T-cell (primary cell): Measurements from ENCODE around the gene ZNF189. TPM values are rescaled to one million over a fixed set of nuclear protein-coding genes. Genes with fewer than 3 reads are reported as not detected.
A peak's percentile ranks its signal among the peaks of the same experiment; 100 is the strongest.

Experiments used
- ATAC-seq, 4 experiments: fragments of 200-7000 bp in 3 of 4; fragments of 150-1000 bp in 1 of 4; cut with Tn5 transposase; replicated peaks in 1 of 4; 1 replicate in 3 of 4; 2 replicates in 1 of 4; pipeline ENCODE4 v1.10.0; 2021; ENCODE audit warnings: moderate library complexity in 3 of 4, mild to moderate bottlenecking in 2 of 4, moderate number of reproducible peaks in 1 of 4
- CTCF ChIA-PET, 2 donors: fragments of 300-600 bp; sonication (Branson Sonifier 250); formaldehyde crosslinking; loops; one replicate each; lab custom pipeline; 2022; ENCODE audit warnings: antibody characterized with exemption in 2 of 2; lab: Charles Lee
- POLR2A ChIA-PET, 2 donors: fragments of 300-600 bp; sonication (Branson Sonifier 250); formaldehyde crosslinking; loops; one replicate each; lab custom pipeline; 2022; ENCODE audit warnings: antibody characterized with exemption in 2 of 2; lab: Charles Lee
- DNase-seq, 35 experiments: peaks; one replicate each; pipeline versions ENCODE4 v3.0.0 to v3.0.0-alpha.2; 2013 to 2023
- H3K27ac ChIP-seq: one replicate; pipeline ENCODE4 v1.5.1; 2013; ENCODE audit warnings: low read length
- H3K27me3 ChIP-seq, 2 experiments: replicated peaks in 1 of 2; 1 replicate in 1 of 2; 2 replicates in 1 of 2; pipeline versions ENCODE4 v1.6.1 to v1.7.0; 2013; ENCODE audit warnings: low read length in 1 of 2, mixed read lengths in 1 of 2; ENCODE audit not compliant: control insufficient read depth in 2 of 2, insufficient read depth in 2 of 2; ENCODE audit errors: extremely low read depth in 1 of 2
- H3K36me3 ChIP-seq, 2 donors: 1 replicate in 1 of 2; 2 replicates in 1 of 2; pipeline versions ENCODE4 v1.6.1 to v1.7.0; 2013; ENCODE audit warnings: low read length in 1 of 2; ENCODE audit not compliant: control insufficient read depth in 2 of 2, insufficient read depth in 1 of 2; ENCODE audit errors: extremely low read depth in 1 of 2
- H3K4me1 ChIP-seq, 2 experiments: 1 replicate in 1 of 2; 2 replicates in 1 of 2; pipeline versions ENCODE4 v1.6.1 to v1.7.0; 2013; ENCODE audit warnings: low read length in 2 of 2, mixed read lengths in 1 of 2; ENCODE audit not compliant: insufficient read depth in 2 of 2, control insufficient read depth in 1 of 2; ENCODE audit errors: extremely low read depth in 1 of 2
- H3K4me3 ChIP-seq, 2 donors: 1 replicate in 1 of 2; 2 replicates in 1 of 2; pipeline versions ENCODE4 v1.5.1 to v1.7.0; 2013; ENCODE audit warnings: mild to moderate bottlenecking in 2 of 2, low read length in 1 of 2, moderate library complexity in 1 of 2; ENCODE audit not compliant: control insufficient read depth in 1 of 2; ENCODE audit errors: extremely low read depth in 1 of 2
- H3K9me3 ChIP-seq: 2 replicates; pipeline ENCODE4 v1.7.0; 2013
- H3K27ac Mint-ChIP-seq, 2 donors: one replicate each; pipeline ENCODE4 v1.8.0; 2020 to 2021; ENCODE audit warnings: mild to moderate bottlenecking in 2 of 2, mixed read lengths in 2 of 2
- H3K27me3 Mint-ChIP-seq, 2 donors: one replicate each; pipeline ENCODE4 v1.8.0; 2021 to 2022; ENCODE audit warnings: mixed read lengths in 2 of 2
- H3K36me3 Mint-ChIP-seq: one replicate; pipeline ENCODE4 v1.8.0; 2021; ENCODE audit warnings: mixed read lengths
- H3K4me1 Mint-ChIP-seq, 3 donors: one replicate each; pipeline ENCODE4 v1.8.0; 2020 to 2022; ENCODE audit warnings: mixed read lengths in 3 of 3, mild to moderate bottlenecking in 1 of 3
- H3K4me3 Mint-ChIP-seq, 3 donors: one replicate each; pipeline ENCODE4 v1.8.0; 2020 to 2022; ENCODE audit warnings: mild to moderate bottlenecking in 3 of 3, mixed read lengths in 3 of 3, moderate library complexity in 3 of 3
- H3K9me3 Mint-ChIP-seq, 3 donors: one replicate each; pipeline ENCODE4 v1.8.0; 2020 to 2022; ENCODE audit warnings: mixed read lengths in 3 of 3
- WGBS: methylation state at CpG from one replicate; pipeline ENCODE4 v1.1.5; 2013; ENCODE audit warnings: missing lambda C conversion rate; ENCODE audit not compliant: insufficient coverage; 5-methylcytosine and 5-hydroxymethylcytosine counted together
- total RNA-seq, 35 experiments: library from RNA in 6 of 35; stranded (reverse) in 6 of 35; fragments of 120-200 nt in 1 of 35; gene quantifications; one replicate each; pipeline versions ENCODE4 v1.2.1 to v1.2.4 and lab custom pipeline; 2013 to 2026

Gene ZNF189
- total RNA-seq, 5 donors from 2014 or later (not counting 1 experiment from before 2014, with no cell fraction given): 9.2 to 17.4 (median 16.6) TPM

GRCh38 chr9:101455656-101456240 is 57.1 kb downstream of the ZNF189 start:
- no peaks in the 10 kb centered on the region for H3K4me1 Mint-ChIP-seq
- ChIA-PET CTCF (no interaction called here), POLR2A (no interaction called here)
- Histone ChIP-seq H3K27ac (no peak overlapping the region), H3K4me1 (no peaks in the 10 kb centered on the region), H3K9me3 (no peaks in the 10 kb centered on the region), H3K36me3 (no peaks in the 10 kb centered on the region), H3K4me3 (no peak overlapping the region), H3K27me3 (peaks cover 2 to 3% of the 10 kb centered on the region in 2 experiments)
- H3K36me3 Mint-ChIP-seq: no peaks in the 10 kb centered on the region
- H3K9me3 Mint-ChIP-seq: no peaks in the 10 kb centered on the region
- WGBS: no CpG with 5 or more reads among the region's 2 CpGs
- ATAC-seq: no peak
- no peak overlapping the region for H3K4me3 Mint-ChIP-seq
- DNase-seq: no peak
- H3K27ac Mint-ChIP-seq: no peak overlapping the region
- H3K27me3 Mint-ChIP-seq: peaks cover 19% of the 10 kb centered on the region in 2 donors

DNA sequence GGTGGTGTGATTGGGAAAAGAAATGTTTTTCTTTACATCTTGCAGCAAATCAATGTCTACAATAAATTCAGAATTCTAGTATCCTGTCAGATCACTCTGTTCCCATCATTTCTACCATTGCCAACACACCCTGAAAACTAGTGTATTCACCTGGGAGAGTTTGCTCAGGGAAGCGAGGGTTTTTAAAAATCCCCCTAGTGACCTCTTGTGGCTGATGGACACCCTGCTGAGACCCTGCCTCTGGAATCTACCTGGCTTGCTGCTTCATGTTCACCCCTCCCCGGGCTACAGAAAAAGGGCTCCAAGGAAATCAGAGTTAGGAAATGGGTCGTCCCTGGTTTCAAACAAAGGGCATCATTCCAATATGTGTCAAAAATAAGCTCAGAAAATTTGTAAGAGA is 58.4 kb downstream of the ZNF189 start:
- peaks cover 15 to 17% of the 10 kb centered on the region in 2 donors for H3K27me3 Mint-ChIP-seq
- CTCF ChIA-PET: interaction anchor here in 1 of 2 donors (0.6 kb wide), 1 partner anchor 27 kb away, joined by 3 read pairs; no protein-coding TSS in a partner anchor

GRCh38 chr9:101458963-101459631 is 60.4 kb downstream of the ZNF189 start:
- Mint-ChIP-seq H3K27me3 (peaks cover 7 to 14% of the 10 kb centered on the region in 2 donors), H3K4me3 (no peak overlapping the region), H3K27ac (no peak overlapping the region), H3K4me1 (no peaks in the 10 kb centered on the region), H3K36me3 (no peaks in the 10 kb centered on the region), H3K9me3 (no peaks in the 10 kb centered on the region)
- H3K4me1 ChIP-seq: no peaks in the 10 kb centered on the region
- H3K27ac ChIP-seq: no peak overlapping the region
- WGBS: 12% methylated on average over 4 of the region's 9 CpGs
- H3K36me3 ChIP-seq: no peaks in the 10 kb centered on the region
- ATAC-seq (peak; percentile 48 to 79 (median 68)), DNase-seq (peak in 4 of 35 experiments; percentile 3 to 57 (median 4))
- no peak overlapping the region for H3K4me3 ChIP-seq
- peaks cover 2 to 3% of the 10 kb centered on the region in 2 experiments for H3K27me3 ChIP-seq
- ChIA-PET CTCF (interaction anchor here (0.6 to 1.7 kb wide), 13 partner anchors 8 to 115 kb away, joined by 3 to 16 read pairs (median 4); partner anchors contain the start of genes MRPL50 (in 1 of the 2), RNF20 (in 1 of the 2) and ZNF189 (in 1 of the 2)), POLR2A (no interaction called here)
- no peaks in the 10 kb centered on the region for H3K9me3 ChIP-seq

More for the DNA sequence above, 58.4 kb downstream of the ZNF189 start:
- Mint-ChIP-seq H3K4me3 (no peak overlapping the region), H3K36me3 (no peaks in the 10 kb centered on the region), H3K4me1 (no peaks in the 10 kb centered on the region), H3K27ac (no peak overlapping the region), H3K9me3 (no peaks in the 10 kb centered on the region)
- Histone ChIP-seq H3K27me3 (peaks cover 2 to 3% of the 10 kb centered on the region in 2 experiments), H3K27ac (no peak overlapping the region), H3K36me3 (no peaks in the 10 kb centered on the region), H3K4me3 (no peak overlapping the region), H3K9me3 (no peaks in the 10 kb centered on the region), H3K4me1 (no peaks in the 10 kb centered on the region)
- ATAC-seq (no peak), DNase-seq (no peak)
- 88% methylated on average over 1 of the region's 3 CpGs for WGBS
- POLR2A ChIA-PET: no interaction called here

Other genes with a start within 250 kb of the ZNF189 start
- gene BAAT, start 13.8 kb upstream of the ZNF189 start, total RNA-seq: under 1 TPM in 3 of 5 donors, not detected in 2; 0.13 to 0.36 (median 0.35) TPM
- 10 to 100 TPM in 3 of 5 donors, 1 to 10 TPM in 2; 7.4 to 16.7 (median 16.3) TPM for gene MRPL50, start 233 bp upstream of the ZNF189 start, total RNA-seq
- gene ALDOB, start 36.9 kb downstream of the ZNF189 start, total RNA-seq: 1 to 10 TPM in 3 of 5 donors, not detected in 2; 1.3 to 2.1 (median 1.6) TPM
- 10 to 100 TPM; 36.8 to 53.4 (median 42.5) TPM for gene RNF20, start 135.0 kb downstream of the ZNF189 start, total RNA-seq
- gene PPP3R2, start 196.1 kb downstream of the ZNF189 start, total RNA-seq: not detected